RWPE1 (cell line): ENCODE results near the gene KLK1.

ENCODE experiments used
- CTCF ChIA-PET: fragments of 350-600 bp; sonication (Branson Sonifier 250); formaldehyde crosslinking; extraction: SDS; loops from one replicate; lab custom pipeline; 2021; lab: Yijun Ruan, JAX
- POLR2A ChIA-PET: fragments of 400-600 bp; formaldehyde crosslinking; extraction: SDS; loops from one replicate; lab custom pipeline; 2020; ENCODE audit warnings: antibody characterized with exemption; ENCODE audit not compliant: low non-redundant PET; lab: Yijun Ruan, JAX
- DNase-seq: peaks from one replicate; pipeline ENCODE4 v3.0.0; 2012; ENCODE audit warnings: low spot score
- H3K27ac ChIP-seq: fragments of 450-650 bp; 2 replicates; pipeline ENCODE4 v1.5.1; 2017
- CTCF ChIP-seq: fragments of 450-650 bp; conservative IDR thresholded peaks from 2 replicates; pipeline ENCODE4 v1.5.1; 2017; ENCODE audit warnings: low read depth, mild to moderate bottlenecking

The KLK1 gene

GRCh38 chr19:50844296-50844935 lies 20.8 kb upstream of the KLK1 start:
- CTCF ChIA-PET, result no interaction called here
- DNase-seq, result no peak
- TF ChIP-seq CTCF, result no peak
- H3K27ac ChIP-seq, result no peak overlapping the region
- POLR2A ChIA-PET, result no interaction called here

- POLR2A ChIA-PET, result no interaction called here
- CTCF ChIA-PET, result no interaction called here
- H3K27ac ChIP-seq, result no peak overlapping the region
- DNase-seq, result no peak
- no peak for TF ChIP-seq CTCF
Observed at GRCh38 chr19:50843701-50844221, 20.2 kb upstream of the KLK1 start.

- ChIA-PET CTCF (no interaction called here), POLR2A (no interaction called here)
- no peak overlapping the region for H3K27ac ChIP-seq
- DNase-seq, result no peak
- TF ChIP-seq CTCF, result no peak
Observed at GRCh38 chr19:50843205-50843604, 19.6 kb upstream of the KLK1 start.

GRCh38 chr19:50842130-50842529 lies 18.5 kb upstream of the KLK1 start:
- H3K27ac ChIP-seq, result no peak overlapping the region
- DNase-seq, result no peak
- no peak for TF ChIP-seq CTCF
- ChIA-PET CTCF (no interaction called here), POLR2A (no interaction called here)

GRCh38 chr19:50839712-50840655 lies 16.4 kb upstream of the KLK1 start:
- no peak for DNase-seq
- no peak for TF ChIP-seq CTCF
- no peak overlapping the region for H3K27ac ChIP-seq
- POLR2A ChIA-PET, result no interaction called here
- CTCF ChIA-PET, result interaction anchor here (0.6 kb wide), 2 partner anchors 61 to 351 kb away, joined by 3 to 5 read pairs; no protein-coding TSS in a partner anchor

GRCh38 chr19:50838239-50838638 lies 14.7 kb upstream of the KLK1 start:
- H3K27ac ChIP-seq, result no peak overlapping the region
- ChIA-PET POLR2A (no interaction called here), CTCF (no interaction called here)
- no peak for DNase-seq
- no peak for TF ChIP-seq CTCF
